Transverse colon (tissue), 3 donors: ENCODE measurements around the gene TBC1D10B.

Source experiments
- POLR2A ChIP-seq: fragments of 450-650 bp; IDR thresholded peaks from one replicate; pipeline ENCODE4 v1.6.1; 2016; ENCODE audit warnings: antibody characterized with exemption, mild to moderate bottlenecking, moderate library complexity
- TF ChIP-seq, protein P1 (sequence below), 5 experiments: fragments of 200-600 bp in 3 of 5; fragments of 450-650 bp in 2 of 5; sonication (generic) in 3 of 5; IDR thresholded peaks; 1 replicate in 2 of 5; 2 replicates in 3 of 5; pipeline ENCODE4 v1.5.1; 2016 to 2017; ENCODE audit warnings: antibody characterized with exemption in 5 of 5, inconsistent platforms in 3 of 5, mild to moderate bottlenecking in 2 of 5, moderate library complexity in 1 of 5

DNA sequence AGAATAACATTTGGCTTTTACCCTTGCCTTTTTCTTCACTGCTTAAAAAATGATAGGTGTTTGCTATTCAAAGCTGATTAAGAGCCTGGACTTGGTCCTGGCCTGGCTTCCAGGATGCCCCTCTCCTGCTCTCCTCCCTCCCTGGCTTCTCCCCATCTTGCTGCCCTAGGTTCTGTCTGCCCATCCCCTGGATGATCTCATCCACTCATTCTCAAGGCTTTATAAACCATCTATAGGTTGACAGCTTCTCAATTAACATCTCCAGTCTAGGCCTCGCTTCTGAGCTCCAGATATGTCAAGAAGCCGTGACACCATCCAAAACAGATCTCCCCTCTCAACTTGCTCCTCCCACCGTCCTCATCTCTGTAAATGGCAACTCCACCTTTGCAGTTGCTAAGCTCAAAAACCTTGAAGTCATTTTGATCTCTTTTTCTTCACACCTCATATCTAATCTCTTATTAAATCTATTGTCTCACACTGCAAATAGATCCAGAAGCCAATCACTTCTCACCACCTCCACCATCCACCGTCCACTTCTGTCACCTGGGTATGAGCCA is 45.8 kb upstream of the TBC1D10B start:
- TF ChIP-seq, protein P1, sequence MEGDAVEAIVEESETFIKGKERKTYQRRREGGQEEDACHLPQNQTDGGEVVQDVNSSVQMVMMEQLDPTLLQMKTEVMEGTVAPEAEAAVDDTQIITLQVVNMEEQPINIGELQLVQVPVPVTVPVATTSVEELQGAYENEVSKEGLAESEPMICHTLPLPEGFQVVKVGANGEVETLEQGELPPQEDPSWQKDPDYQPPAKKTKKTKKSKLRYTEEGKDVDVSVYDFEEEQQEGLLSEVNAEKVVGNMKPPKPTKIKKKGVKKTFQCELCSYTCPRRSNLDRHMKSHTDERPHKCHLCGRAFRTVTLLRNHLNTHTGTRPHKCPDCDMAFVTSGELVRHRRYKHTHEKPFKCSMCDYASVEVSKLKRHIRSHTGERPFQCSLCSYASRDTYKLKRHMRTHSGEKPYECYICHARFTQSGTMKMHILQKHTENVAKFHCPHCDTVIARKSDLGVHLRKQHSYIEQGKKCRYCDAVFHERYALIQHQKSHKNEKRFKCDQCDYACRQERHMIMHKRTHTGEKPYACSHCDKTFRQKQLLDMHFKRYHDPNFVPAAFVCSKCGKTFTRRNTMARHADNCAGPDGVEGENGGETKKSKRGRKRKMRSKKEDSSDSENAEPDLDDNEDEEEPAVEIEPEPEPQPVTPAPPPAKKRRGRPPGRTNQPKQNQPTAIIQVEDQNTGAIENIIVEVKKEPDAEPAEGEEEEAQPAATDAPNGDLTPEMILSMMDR (IDR thresholded peaks at IDR 0.05): no peak
- no peak for TF ChIP-seq POLR2A
